RCC 7860 (cell line): Measurements from ENCODE around the gene PRKAG1.

Experiments
- DNase-seq: peaks from one replicate; pipeline ENCODE4 v3.0.0-alpha.2; 2015; ENCODE audit warnings: low spot score
- FAIRE-seq: peaks from 2 replicates; lab custom pipeline; 2012; peaks lifted over from hg19 to GRCh38; lab: Jason Lieb, UNC

The PRKAG1 gene

GRCh38 chr12:48969833-48970701 lies 48.5 kb downstream of the PRKAG1 start:
- no peak for FAIRE-seq
- no peak for DNase-seq

- DNase-seq (no peak), FAIRE-seq (no peak)
These were observed 49.3 kb downstream of the PRKAG1 start for GRCh38 chr12:48969160-48969771.

GRCh38 chr12:48968467-48968866 lies 50.1 kb downstream of the PRKAG1 start:
- FAIRE-seq: no peak
- no peak for DNase-seq

- no peak for DNase-seq
- FAIRE-seq: no peak
These were observed 50.6 kb downstream of the PRKAG1 start for GRCh38 chr12:48967991-48968390.

- FAIRE-seq (no peak), DNase-seq (no peak)
These were observed 52.2 kb downstream of the PRKAG1 start for GRCh38 chr12:48966177-48966895.

- DNase-seq (no peak), FAIRE-seq (no peak)
These were observed 53.2 kb downstream of the PRKAG1 start for GRCh38 chr12:48965298-48965838.

GRCh38 chr12:48961801-48962200 lies 56.8 kb downstream of the PRKAG1 start:
- DNase-seq (no peak), FAIRE-seq (no peak)

GRCh38 chr12:48961331-48961730 lies 57.2 kb downstream of the PRKAG1 start:
- no peak for FAIRE-seq
- DNase-seq: no peak

GRCh38 chr12:48960834-48961233 lies 57.7 kb downstream of the PRKAG1 start:
- FAIRE-seq (no peak), DNase-seq (no peak)

- no peak for DNase-seq
- FAIRE-seq: no peak
These were observed 60.6 kb downstream of the PRKAG1 start for GRCh38 chr12:48958049-48958388.

GRCh38 chr12:48957141-48958048 lies 61.2 kb downstream of the PRKAG1 start, which contains the start of gene ARF3:
ARF3 (minus strand) TSS chr12:48957487; CDS start chr12:48941095, 16,392 bp downstream.
- FAIRE-seq: no peak
- DNase-seq: peak; percentile 86

- FAIRE-seq: peak; percentile 80
- DNase-seq: peak; percentile 84
These were observed 62.1 kb downstream of the PRKAG1 start for GRCh38 chr12:48956279-48957140.

GRCh38 chr12:48954841-48955501 lies 63.6 kb downstream of the PRKAG1 start:
- no peak for FAIRE-seq
- no peak for DNase-seq

GRCh38 chr12:48954061-48954460 lies 64.5 kb downstream of the PRKAG1 start:
- FAIRE-seq (no peak), DNase-seq (no peak)

- DNase-seq: no peak
- FAIRE-seq: no peak
These were observed 65.9 kb downstream of the PRKAG1 start for GRCh38 chr12:48952691-48953090.
